Measurements from ENCODE around the gene B4GALNT1. TPM values are rescaled to one million over a fixed set of nuclear protein-coding genes. Genes with fewer than 3 reads are reported as not detected.

The B4GALNT1 gene
- polyA plus RNA-seq, 4 donors: 0.82 to 1.2 (median 0.93) TPM

- no peak for DNase-seq (ENCODE audit: low read depth in 4 of 4, low spot score in 3 of 4)
Measured at GRCh38 chr12:57609781-57610553, 23.0 kb downstream of the B4GALNT1 start.

GRCh38 chr12:57609101-57609780 lies 23.8 kb downstream of the B4GALNT1 start:
- no peak for DNase-seq (ENCODE audit: low read depth in 4 of 4, low spot score in 3 of 4)

- no peak for DNase-seq (ENCODE audit: low read depth in 4 of 4, low spot score in 3 of 4)
Measured at GRCh38 chr12:57607958-57608663, 24.9 kb downstream of the B4GALNT1 start.

GRCh38 chr12:57606821-57607220 lies 26.2 kb downstream of the B4GALNT1 start:
- no peak for DNase-seq (ENCODE audit: low read depth in 4 of 4, low spot score in 3 of 4)

- DNase-seq (ENCODE audit: low read depth in 4 of 4, low spot score in 3 of 4): no peak
Measured at GRCh38 chr12:57606399-57606798, 26.6 kb downstream of the B4GALNT1 start.

GRCh38 chr12:57605811-57606311 lies 27.1 kb downstream of the B4GALNT1 start:
- DNase-seq (ENCODE audit: low read depth in 4 of 4, low spot score in 3 of 4): no peak

GRCh38 chr12:57604992-57605810 lies 27.8 kb downstream of the B4GALNT1 start:
- DNase-seq (ENCODE audit: low read depth in 4 of 4, low spot score in 3 of 4): no peak

- DNase-seq (ENCODE audit: low read depth in 4 of 4, low spot score in 3 of 4): no peak
Measured at GRCh38 chr12:57604454-57604991, 28.5 kb downstream of the B4GALNT1 start, which contains the start of gene DTX3. Gene DTX3, plus strand, starts transcription at chr12:57604824. Its CDS starts 1,694 bp downstream, at chr12:57606518.

GRCh38 chr12:57603815-57604453 lies 29.1 kb downstream of the B4GALNT1 start:
- DNase-seq (ENCODE audit: low read depth in 4 of 4, low spot score in 3 of 4): peak in 1 of 4 donors; percentile 44

- DNase-seq (ENCODE audit: low read depth in 4 of 4, low spot score in 3 of 4): no peak
Measured at GRCh38 chr12:57603324-57603723, 29.7 kb downstream of the B4GALNT1 start.

- DNase-seq (ENCODE audit: low read depth in 4 of 4, low spot score in 3 of 4): no peak
Measured at GRCh38 chr12:57602544-57602943, 30.5 kb downstream of the B4GALNT1 start.

- no peak for DNase-seq (ENCODE audit: low read depth in 4 of 4, low spot score in 3 of 4)
Measured at GRCh38 chr12:57600395-57600794, 32.6 kb downstream of the B4GALNT1 start.

- DNase-seq (ENCODE audit: low read depth in 4 of 4, low spot score in 3 of 4): no peak
Measured at GRCh38 chr12:57593187-57593586, 39.8 kb downstream of the B4GALNT1 start.

GRCh38 chr12:57592551-57593165 lies 40.3 kb downstream of the B4GALNT1 start:
- DNase-seq (ENCODE audit: low read depth in 4 of 4, low spot score in 3 of 4): no peak

- DNase-seq (ENCODE audit: low read depth in 4 of 4, low spot score in 3 of 4): no peak
Measured at GRCh38 chr12:57591782-57592325, 41.1 kb downstream of the B4GALNT1 start.

GRCh38 chr12:57590864-57591781 lies 41.9 kb downstream of the B4GALNT1 start, which contains the start of gene PIP4K2C:
Gene PIP4K2C, plus strand, starts transcription at chr12:57591192. Its CDS starts 98 bp downstream, at chr12:57591290.
- peak in 2 of 4 donors; percentile 65 to 76 for DNase-seq (ENCODE audit: low read depth in 4 of 4, low spot score in 3 of 4)

GRCh38 chr12:57590479-57590863 lies 42.5 kb downstream of the B4GALNT1 start:
- DNase-seq (ENCODE audit: low read depth in 4 of 4, low spot score in 3 of 4): no peak

Data from right renal pelvis (tissue), 4 donors.